Esophagus (tissue), 2 donors: ENCODE data around the gene GALNTL6. TPM values are rescaled to one million over a fixed set of nuclear protein-coding genes. Genes with fewer than 3 reads are reported as not detected.

Source experiments
- H3K27ac ChIP-seq, 2 donors: one replicate each; pipeline ENCODE4 v1.5.1; 2013; ENCODE audit warnings: low read depth in 2 of 2, mild to moderate bottlenecking in 2 of 2, inconsistent platforms in 1 of 2, low read length in 1 of 2, moderate library complexity in 1 of 2
- H3K27me3 ChIP-seq, 2 donors: one replicate each; pipeline ENCODE4 v1.6.1; 2013; ENCODE audit warnings: low read length in 2 of 2, control low read depth in 1 of 2, mild to moderate bottlenecking in 1 of 2; ENCODE audit not compliant: insufficient read depth in 2 of 2, control insufficient read depth in 1 of 2
- H3K36me3 ChIP-seq, 2 donors: one replicate each; pipeline ENCODE4 v1.6.1; 2013; ENCODE audit warnings: low read length in 1 of 2; ENCODE audit not compliant: control insufficient read depth in 2 of 2, insufficient read depth in 2 of 2
- H3K4me1 ChIP-seq, 2 donors: one replicate each; pipeline ENCODE4 v1.6.1; 2013; ENCODE audit warnings: low read length in 1 of 2; ENCODE audit not compliant: control insufficient read depth in 2 of 2, insufficient read depth in 2 of 2
- H3K4me3 ChIP-seq, 2 donors: one replicate each; pipeline ENCODE4 v1.5.1; 2013; ENCODE audit warnings: low read length in 2 of 2, mild to moderate bottlenecking in 2 of 2, low read depth in 1 of 2, moderate library complexity in 1 of 2
- H3K9me3 ChIP-seq, 2 donors: one replicate each; pipeline ENCODE4 v1.6.1; 2013; ENCODE audit warnings: mild to moderate bottlenecking in 2 of 2, low read depth in 1 of 2, low read length in 1 of 2, moderate library complexity in 1 of 2; ENCODE audit not compliant: control insufficient read depth in 2 of 2, insufficient read depth in 1 of 2
- WGBS, 2 donors: extraction: QIAGEN DNeasy Blood & Tissue Kit; methylation state at CpG; one replicate each; pipeline ENCODE4 v1.1.7; 2013; 5-methylcytosine and 5-hydroxymethylcytosine counted together
- polyA plus RNA-seq, 2 donors: library from polyadenylated mRNA; stranded (reverse); fragments of 200-250 nt; gene quantifications; one replicate each; pipeline ENCODE4 v1.2.3, GENCODE V29; 2013
- donor health status: healthy with polysubstance abuse.
- donor health status: Bipolar disorder and iron deficiency.

Gene GALNTL6
- polyA plus RNA-seq, 2 donors: not detected

DNA sequence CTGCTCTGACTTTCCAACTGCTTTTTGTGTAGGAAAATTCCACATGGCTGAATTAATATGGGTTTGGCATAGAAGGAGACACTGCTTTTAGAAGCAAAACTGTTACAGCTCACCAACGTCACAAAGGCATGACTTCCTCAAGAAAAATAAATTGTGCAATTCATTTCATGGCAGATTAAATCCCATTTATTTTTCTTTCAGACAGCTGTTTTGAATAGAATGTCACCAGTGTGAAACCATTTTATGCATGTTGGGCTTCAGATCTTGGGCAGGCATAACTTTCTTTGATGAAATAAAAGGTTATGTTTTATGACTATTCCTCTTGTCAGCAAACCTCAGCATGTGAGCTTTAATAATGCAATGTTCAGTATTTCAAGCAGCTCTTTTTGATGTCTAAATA, 542.8 kb downstream of the GALNTL6 start:
- H3K27ac ChIP-seq: no peak overlapping the region

DNA sequence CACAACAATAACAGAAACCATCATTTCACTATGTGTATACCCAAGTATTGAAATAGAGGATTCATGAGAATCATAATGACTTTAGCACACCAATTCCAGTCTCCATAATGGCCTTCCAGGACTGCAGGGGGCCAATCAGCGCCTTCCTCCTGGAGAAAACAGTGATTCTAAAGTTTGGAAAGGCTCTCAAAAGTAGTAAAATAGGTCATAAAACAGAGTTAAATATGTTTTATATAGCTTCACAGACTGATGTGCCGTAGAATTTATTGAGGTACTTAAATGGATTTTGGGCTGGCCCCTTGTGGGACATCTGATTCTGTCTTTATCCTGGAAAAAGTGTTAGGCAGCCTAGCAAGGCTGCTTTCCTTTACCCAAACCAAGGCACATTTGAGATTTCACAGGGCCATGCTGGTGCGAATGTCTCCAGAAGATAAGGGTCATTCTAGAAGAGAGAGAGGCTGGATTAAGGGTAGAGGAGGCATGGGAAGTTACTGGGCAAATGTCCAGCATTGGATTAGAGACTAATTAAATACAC, 543.9 kb downstream of the GALNTL6 start:
- Histone ChIP-seq H3K27me3 (no peaks in the 10 kb centered on the region), H3K4me3 (no peak overlapping the region), H3K9me3 (no peaks in the 10 kb centered on the region), H3K27ac (no peak overlapping the region), H3K4me1 (peaks cover 0 to 4% of the 10 kb centered on the region in 2 donors), H3K36me3 (no peaks in the 10 kb centered on the region)
- WGBS, 2 donors: 68 to 69% methylated on average over 3 of the region's 3 CpGs

More for the DNA sequence above, 542.8 kb downstream of the GALNTL6 start:
- Histone ChIP-seq H3K36me3 (no peaks in the 10 kb centered on the region), H3K9me3 (no peaks in the 10 kb centered on the region), H3K27me3 (no peaks in the 10 kb centered on the region), H3K4me3 (no peak overlapping the region), H3K4me1 (peaks cover 0 to 4% of the 10 kb centered on the region in 2 donors)
- 15 to 19% methylated on average over 1 of the region's 1 CpG for WGBS, 2 donors

DNA sequence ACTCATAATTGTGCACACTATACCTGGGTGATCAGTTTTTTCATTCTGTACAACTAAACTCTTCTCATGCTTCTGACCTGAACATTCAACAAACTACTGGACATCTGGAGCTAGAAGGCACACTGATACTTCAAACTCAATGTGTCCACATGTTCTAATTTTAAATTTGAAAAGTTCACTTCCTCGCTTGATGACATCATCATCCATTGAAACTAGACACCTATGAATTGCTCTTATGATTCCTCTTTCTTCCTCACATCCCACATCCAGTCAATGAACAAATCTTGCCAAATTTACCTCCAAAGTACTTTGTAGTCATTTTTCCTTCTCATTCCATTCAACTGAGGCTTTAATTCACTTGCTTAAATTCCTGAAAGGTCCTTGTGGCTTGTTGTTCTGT, 549.4 kb downstream of the GALNTL6 start:
- Histone ChIP-seq H3K4me1 (no peaks in the 10 kb centered on the region), H3K4me3 (no peak overlapping the region), H3K36me3 (no peaks in the 10 kb centered on the region), H3K9me3 (no peaks in the 10 kb centered on the region), H3K27ac (no peak overlapping the region), H3K27me3 (no peaks in the 10 kb centered on the region)
- WGBS, 2 donors: 69 to 74% methylated on average over 1 of the region's 1 CpG

DNA sequence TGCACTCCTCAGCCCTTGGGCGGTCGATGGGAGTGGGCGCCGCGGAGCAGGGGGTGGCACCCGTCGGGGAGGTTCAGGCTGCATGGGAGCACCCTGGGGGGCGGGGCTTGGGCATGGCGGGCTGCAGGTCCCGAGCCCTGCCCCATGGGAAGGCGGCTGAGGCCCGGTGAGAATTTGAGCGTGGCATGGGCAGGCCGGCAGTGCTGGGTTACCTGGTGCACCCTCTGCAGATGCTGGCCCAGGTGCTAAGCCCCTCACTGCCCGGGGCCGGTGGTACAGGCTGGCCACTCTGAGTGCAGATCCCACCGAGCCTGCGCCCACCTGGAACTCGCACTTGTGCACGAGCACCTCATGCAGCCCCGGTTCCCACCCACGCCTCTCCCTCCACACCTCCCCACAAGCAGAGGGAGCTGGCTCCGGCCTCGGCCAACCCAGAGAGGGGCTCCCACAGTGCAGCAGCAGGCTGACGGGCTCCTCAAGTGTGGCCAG, 556.3 kb downstream of the GALNTL6 start:
- Histone ChIP-seq H3K4me3 (no peak overlapping the region), H3K36me3 (no peaks in the 10 kb centered on the region), H3K27me3 (no peaks in the 10 kb centered on the region), H3K27ac (no peak overlapping the region), H3K9me3 (peaks cover 6% of the 10 kb centered on the region in 2 donors), H3K4me1 (no peaks in the 10 kb centered on the region)
- 89 to 91% methylated on average over 24 to 25 of the region's 25 CpGs for WGBS, 2 donors

DNA sequence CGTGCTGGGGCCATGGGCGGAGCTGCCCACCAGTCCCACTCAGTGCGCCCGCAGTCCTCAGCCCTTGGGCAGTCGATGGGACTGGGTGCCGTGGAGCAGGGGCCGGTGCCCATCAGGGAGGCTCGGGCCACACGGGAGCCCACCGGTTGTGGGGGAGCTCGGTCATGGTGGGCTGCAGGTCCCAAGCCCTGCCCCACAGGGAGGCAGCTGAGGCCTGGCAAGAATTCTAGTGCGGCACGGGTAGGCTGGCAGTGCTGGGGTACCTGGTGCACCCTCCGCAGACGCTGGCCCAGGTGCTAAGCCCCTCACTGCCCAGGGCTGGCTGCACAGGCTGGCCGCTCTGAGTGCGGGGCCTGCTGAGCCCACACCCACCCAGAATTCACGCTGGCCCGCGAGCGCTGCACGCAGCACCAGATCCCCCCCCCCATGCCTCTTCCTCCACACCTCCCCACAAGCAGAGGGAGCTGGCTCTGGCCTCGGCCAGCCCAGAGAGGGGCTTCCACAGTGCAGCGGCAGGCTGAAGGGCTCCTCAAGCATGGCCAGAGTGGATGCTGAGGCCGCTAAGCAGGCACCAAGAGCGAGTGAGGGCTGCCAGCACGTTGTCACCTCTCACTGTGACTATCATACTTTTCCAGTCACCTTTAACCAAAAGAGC, 564.4 kb downstream of the GALNTL6 start:
- Histone ChIP-seq H3K36me3 (no peaks in the 10 kb centered on the region), H3K4me3 (no peak overlapping the region), H3K27ac (no peak overlapping the region), H3K4me1 (no peaks in the 10 kb centered on the region), H3K9me3 (peaks cover 6 to 10% of the 10 kb centered on the region in 2 donors), H3K27me3 (no peaks in the 10 kb centered on the region)
- 95% methylated on average over 27 of the region's 27 CpGs for WGBS, 2 donors

DNA sequence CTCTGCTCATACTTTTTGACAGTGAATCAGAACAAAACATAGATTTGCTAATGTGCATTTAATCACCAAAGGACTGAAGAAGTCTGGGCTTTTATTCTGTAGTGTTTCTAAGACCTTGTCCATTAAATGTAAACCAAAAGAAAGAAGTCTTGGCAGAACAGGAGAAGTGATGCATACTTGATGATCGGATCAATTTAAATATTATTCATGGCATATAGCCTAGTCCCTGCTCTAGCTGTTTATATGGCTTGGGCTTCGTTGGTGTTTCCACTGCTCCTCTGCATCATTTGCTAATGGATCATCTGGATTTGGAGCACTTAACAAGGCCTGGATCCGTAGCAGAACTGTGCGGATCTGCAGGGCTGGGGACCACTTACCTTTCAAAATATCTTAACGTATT, 566.6 kb downstream of the GALNTL6 start:
- Histone ChIP-seq H3K4me3 (no peak overlapping the region), H3K9me3 (peaks cover 6 to 10% of the 10 kb centered on the region in 2 donors), H3K27me3 (no peaks in the 10 kb centered on the region), H3K4me1 (no peaks in the 10 kb centered on the region), H3K36me3 (no peaks in the 10 kb centered on the region), H3K27ac (no peak overlapping the region)
- 61 to 67% methylated on average over 5 of the region's 5 CpGs for WGBS, 2 donors

DNA sequence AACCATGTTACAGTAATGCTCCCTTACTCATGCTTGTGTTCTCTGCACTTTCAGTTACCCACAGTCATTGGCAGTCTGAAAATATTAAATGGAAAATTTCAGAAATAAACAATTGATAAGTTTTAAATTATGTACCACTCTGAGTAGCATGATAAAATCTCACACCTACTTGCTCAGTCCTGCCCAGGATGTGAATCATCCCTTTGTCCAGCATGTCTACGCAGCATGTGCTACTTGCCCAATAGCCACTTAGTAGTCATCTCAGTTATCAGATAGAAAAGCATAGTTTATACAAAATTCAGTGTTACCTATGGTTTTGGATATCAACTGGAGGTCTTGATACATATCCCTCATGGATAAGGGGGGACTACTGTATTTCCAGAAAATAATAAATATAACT, 577.1 kb downstream of the GALNTL6 start:
- Histone ChIP-seq H3K4me1 (no peaks in the 10 kb centered on the region), H3K27ac (no peak overlapping the region), H3K27me3 (no peaks in the 10 kb centered on the region), H3K9me3 (peaks cover 0 to 3% of the 10 kb centered on the region in 2 donors), H3K4me3 (no peak overlapping the region), H3K36me3 (no peaks in the 10 kb centered on the region)
- WGBS, 2 donors: 74 to 88% methylated on average over 1 of the region's 1 CpG

DNA sequence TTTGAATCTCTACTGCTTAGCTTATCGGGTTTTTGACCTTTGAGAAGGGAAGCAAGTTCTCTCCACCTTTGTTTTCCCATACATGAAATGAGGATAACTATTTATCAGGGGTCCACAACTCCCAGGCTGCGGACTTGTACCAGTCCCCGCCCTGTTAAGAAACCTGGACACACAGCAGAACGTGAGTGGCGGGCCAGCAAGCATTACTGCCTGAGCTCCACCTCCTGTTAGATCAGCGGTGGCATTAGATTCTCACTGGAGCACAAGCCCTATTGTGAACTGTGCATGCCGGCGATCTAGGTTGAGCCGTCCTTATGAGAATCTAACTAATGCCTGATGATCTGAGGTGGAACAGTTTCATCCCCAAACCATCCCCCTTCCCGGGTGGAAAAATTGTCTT, 579.5 kb downstream of the GALNTL6 start:
- Histone ChIP-seq H3K4me3 (no peak overlapping the region), H3K9me3 (no peaks in the 10 kb centered on the region), H3K4me1 (no peaks in the 10 kb centered on the region), H3K27ac (no peak overlapping the region), H3K36me3 (no peaks in the 10 kb centered on the region), H3K27me3 (no peaks in the 10 kb centered on the region)
- 88 to 90% methylated on average over 10 of the region's 10 CpGs for WGBS, 2 donors

DNA sequence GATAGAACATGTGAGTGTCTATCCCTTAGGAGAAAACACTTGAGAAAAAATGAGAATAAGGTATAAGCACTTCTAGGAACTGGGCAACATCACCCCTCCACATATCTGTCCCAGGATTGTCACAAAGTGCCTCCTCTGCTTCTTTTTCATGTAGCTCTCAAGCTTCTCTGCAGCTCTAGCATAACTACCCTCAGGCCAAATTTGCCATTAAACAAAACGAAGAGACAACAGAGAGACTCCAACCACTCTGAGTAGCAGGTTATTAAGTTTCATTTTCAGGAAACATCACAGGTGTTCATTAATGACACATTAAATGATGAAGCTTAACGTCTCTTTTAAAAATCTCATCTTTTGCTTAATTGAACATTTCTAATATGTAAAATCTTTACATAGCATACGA, 580.0 kb downstream of the GALNTL6 start:
- 57 to 62% methylated on average over 3 of the region's 3 CpGs for WGBS, 2 donors

DNA sequence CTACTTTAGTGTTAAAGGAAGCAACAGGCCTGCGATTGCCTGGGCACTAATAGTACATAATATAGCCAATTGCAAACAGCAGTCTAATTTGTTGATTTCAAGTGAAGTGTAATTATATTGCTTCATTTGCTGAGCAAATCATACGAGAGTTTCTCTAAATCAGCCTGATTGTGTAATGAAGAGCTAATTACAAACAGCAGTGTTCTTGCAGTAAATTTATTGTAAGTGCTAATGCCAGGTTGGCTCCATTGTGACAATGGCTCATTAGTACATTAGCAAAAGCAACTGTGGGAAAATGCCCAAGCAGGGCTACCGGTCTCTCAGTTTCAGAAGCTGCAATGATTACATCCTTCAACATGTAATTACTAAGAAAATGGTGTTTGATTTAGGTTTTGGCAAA, 591.5 kb downstream of the GALNTL6 start:
- no peaks in the 10 kb centered on the region for H3K4me1 ChIP-seq
- no peaks in the 10 kb centered on the region for H3K36me3 ChIP-seq
- no peak overlapping the region for H3K4me3 ChIP-seq
- 79 to 85% methylated on average over 3 of the region's 3 CpGs for WGBS, 2 donors
- no peak overlapping the region for H3K27ac ChIP-seq
- no peaks in the 10 kb centered on the region for H3K27me3 ChIP-seq
- no peaks in the 10 kb centered on the region for H3K9me3 ChIP-seq

More for the DNA sequence above, 580.0 kb downstream of the GALNTL6 start:
- no peaks in the 10 kb centered on the region for H3K4me1 ChIP-seq
- H3K9me3 ChIP-seq: no peaks in the 10 kb centered on the region
- no peak overlapping the region for H3K27ac ChIP-seq
- no peaks in the 10 kb centered on the region for H3K36me3 ChIP-seq
- H3K27me3 ChIP-seq: no peaks in the 10 kb centered on the region
- H3K4me3 ChIP-seq: no peak overlapping the region
